Endometrium (tissue), 2 donors: Measurements from ENCODE around the gene KDM5C.

Source experiments
- FAIRE-seq: peaks from 2 replicates; lab custom pipeline; 2012; peaks lifted over from hg19 to GRCh38; lab: Jason Lieb, UNC
- donor health status: control.
- donor health status: control.

Gene KDM5C

DNA sequence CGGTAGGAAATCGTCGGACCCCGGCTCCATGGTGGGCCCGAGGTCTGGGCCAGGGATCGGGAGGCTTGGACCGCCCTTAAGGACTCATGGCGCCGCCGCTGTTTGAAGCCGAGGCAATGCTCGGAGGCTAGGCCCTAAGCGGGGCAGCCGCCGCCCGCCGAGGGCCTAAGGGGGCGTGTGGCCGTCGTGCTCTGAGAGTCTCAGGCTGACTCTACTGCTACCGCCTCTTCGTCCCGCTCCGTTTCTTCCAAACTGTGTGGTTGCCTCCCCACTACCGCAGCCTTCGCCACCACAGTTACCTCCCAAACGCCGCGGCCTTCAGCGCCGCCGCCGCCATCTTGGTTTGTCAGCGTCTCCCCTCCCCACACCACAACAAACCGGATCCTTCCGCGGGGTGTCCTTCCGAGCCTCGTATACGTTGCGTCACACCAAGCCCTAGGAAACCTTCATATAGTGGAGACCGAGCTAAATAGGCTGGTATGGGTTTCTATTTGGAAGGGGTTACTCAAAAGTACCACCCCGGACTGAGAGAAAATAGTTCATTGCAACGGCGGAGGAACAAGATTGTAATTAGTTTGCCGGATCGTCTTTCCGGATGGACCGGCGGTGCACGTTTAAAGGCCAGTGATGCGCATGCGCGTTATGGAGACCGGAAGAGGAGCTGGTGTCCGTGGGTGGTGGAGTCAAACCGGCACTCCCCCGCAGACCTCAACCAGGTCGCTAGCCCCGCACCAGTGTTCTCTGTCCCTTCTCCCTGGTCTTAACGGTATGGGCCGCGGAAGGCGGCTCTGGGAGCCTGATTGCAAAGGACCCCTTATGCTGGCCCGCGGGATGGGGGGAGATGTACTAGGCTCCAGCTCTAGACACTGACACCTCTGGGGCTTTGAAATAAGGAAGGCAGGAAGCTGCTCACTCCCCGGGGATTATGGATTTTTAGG lies at the start of gene KDM5C:
Gene KDM5C, minus strand, starts transcription at position 348 of the 938 bp plus-strand sequence. Its CDS starts 318 bp downstream, at position 30.
- FAIRE-seq = peak; percentile 12

DNA sequence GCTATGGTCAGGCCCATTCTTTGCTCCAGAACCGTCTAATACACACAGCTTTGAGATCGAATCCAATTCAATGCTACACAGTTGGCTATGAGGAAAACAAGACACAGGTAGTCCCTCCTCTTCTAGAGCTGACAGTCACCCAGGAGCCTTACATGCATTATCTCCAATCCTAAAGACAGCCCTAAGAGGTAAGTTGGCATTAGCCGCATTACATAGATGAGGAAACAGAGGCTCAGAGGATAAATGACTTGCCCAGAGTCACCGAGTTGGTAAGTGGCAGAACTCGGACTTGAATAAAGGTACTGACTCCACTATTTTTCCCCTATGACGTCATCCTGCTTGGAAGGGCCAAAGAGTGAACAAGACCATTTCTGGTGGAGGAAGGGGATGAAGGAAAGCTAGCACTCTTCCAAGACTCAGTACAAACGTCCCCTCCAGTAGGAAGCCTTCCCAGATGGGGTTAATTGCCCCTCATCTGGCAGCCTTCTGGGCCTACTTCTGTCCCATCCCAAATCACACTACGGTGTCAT lies 47.9 kb upstream of the KDM5C start:
- no peak for FAIRE-seq

DNA sequence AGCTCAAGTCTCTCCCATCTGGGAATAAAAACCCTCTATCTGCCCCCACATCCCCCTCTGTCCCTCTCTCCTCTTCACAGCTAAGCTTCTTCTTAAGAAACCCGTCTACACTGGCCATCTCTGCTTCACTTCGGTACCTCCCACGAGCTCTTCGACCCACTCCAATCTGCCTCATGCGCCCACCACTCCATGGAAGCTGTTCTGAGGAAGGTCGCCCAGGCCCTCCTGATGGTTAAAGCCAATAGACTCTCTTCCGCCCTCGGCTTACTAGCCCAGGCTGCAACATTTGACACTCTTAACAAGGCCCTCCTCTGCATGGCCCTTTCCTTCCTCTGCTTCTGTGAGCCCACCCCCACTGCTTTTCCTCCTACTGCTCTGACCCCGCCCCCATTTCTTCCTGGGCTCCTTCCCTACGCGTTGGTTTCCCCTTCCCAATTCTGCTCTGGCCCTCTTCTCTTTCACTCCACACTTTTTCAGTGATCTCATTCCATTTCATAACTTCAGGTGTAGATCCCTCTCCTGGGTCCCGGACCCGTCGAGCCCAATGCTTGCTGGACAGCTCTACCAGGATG lies 44.6 kb upstream of the KDM5C start:
- no peak for FAIRE-seq

DNA sequence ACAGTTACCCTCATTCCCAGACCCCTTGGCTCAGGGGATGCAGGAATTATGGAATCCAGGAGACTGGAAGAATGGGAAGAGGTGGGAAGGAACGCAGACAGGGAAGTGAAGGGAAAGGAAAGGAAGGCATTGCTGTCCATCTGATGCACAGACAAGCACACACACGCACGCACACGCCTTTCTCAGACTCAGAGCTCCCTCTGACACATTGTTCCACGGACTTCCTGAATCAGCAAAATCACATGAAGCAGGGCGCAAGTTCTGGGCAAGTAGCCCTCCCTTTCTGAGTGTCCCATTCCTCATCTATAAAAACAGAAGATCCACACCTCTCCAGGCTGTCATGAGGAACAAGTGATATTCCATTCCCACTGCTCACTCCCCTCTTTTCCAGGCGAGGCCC lies 43.2 kb upstream of the KDM5C start:
- no peak for FAIRE-seq

DNA sequence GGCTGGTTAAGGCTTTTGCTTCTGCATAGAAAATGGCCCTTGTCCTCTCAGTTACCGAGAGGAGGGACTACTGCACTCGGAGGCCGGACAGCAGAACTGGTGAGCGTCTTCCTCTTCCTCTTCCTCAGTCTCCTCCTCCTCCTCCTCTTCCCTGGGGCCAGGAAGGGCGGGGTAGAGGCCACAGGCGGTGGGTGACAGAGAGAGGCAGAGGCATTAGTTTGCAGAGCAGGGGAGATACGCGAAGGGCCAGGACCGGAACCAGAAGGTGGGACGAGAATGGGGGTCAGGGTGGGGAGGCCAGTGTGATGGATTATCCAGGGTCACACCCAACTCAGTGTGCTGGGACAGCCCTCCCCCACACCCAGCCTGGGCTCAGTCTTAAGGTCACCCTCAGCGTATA lies 41.9 kb upstream of the KDM5C start:
- FAIRE-seq = no peak

DNA sequence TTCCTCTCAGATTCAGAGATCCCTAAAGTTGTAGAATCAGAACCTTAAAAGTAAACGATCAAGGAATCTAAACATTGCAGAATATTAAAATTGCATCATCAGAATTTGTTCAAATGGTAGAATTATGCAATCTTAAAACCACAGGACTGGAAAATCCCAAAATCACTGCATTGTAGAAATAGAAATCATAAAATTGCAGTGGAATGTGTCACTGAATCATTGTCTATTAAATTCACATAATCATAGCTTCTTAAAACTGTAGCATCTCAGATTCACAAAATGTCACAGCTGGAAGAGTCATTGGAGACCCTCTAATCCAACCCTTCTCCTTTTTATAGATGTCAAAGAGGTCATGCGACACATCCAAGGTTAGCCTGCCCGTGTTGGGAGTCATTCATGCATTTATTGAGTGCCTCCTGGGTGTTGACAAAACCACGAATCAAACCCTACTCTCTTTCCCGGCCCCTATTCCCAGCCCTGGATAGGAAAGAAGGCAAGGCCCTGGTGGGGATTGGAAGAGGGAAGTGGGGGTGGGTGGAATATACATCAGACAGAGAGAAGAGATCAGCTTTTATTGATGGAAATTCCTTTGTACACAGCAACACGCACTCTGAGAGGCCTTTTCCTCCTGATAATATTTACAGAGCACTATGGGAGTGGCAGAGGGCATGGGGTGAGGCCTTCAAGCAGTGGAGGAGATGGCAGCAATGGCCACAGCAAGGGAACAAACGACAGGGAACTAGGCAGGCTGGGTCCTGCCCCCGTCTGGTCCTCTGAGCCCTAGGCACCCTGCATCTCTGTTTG lies 41.0 kb upstream of the KDM5C start:
- no peak for FAIRE-seq

DNA sequence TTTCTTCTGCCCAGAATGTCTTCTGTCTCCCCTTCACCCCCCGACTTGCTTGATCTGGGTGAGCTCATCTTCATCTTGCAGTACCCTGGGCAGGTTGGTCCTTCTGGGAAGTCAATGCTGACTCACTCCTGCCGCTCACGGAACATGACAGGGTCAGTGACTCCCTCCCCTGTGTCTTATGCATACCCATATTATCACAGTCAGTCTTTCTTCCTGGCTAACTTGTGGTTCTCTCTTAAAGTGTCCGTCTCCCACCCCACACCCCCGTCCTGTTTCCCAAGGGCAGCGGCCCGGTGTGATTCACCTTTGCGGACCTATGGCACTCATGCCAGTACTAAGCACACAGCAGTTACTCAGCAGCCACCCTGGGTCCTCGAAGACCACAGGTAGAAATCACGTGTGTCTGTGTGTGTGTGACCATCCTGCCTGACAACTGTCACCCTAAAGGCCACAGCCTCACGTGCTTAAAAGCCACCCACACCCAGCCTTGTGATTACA lies 38.6 kb upstream of the KDM5C start:
- FAIRE-seq = no peak

DNA sequence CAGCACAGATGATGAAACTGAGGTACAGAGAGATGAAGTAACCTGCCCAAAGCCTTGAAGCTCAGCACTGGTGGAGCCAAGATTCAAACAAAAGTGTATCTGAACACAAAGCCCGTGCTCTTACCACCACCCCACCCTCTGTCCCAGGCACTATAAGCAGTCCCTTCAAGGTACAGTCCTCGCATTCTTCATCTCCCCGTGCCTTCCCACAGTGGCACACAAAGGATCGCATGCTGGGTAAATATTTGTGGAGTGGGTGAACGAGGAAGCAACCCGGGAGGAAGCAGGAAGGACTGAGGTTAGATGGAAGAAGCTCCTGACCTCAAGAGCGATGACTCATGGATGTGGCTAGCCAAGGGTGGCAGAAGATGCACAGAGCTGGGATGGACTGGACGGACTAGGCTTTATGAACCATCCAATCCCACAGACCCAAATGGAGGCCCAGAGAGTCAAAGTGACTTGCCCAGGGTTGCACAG lies 37.9 kb upstream of the KDM5C start:
- no peak for FAIRE-seq

DNA sequence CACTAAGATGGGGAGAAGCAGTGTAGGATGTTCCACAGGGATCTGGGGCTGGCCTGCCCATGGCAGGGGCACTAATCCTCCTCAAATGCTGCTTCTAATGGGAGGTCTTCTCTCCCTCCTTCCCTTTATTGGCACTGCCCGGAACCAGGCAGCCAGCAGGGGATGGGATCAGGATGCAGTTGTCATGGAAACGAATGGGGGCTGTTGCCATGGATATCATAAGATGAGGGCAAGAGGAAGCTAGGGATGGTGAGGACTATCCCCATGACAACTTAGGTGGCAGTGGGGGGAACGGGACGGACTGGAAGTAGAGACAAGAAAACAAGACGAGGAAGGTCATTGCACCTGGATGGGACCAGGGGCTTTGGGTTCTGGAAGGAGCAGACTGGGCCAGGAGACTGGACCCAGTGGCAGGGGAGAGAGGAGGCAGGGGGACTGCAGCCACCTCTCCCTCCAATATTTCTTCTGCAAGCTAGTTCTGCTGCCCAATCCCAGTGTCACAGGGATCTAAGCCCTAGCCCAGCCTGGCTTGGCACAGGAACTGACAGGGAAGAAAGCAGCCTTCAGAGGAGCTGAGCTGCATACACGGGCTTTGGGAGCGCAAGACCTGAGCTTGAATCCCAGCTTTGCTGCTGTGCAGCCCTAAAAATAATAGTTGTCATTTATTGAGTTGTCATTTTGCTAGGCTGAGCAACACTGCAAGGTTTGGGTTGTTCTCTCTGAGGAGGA lies 37.3 kb upstream of the KDM5C start:
- FAIRE-seq = no peak

DNA sequence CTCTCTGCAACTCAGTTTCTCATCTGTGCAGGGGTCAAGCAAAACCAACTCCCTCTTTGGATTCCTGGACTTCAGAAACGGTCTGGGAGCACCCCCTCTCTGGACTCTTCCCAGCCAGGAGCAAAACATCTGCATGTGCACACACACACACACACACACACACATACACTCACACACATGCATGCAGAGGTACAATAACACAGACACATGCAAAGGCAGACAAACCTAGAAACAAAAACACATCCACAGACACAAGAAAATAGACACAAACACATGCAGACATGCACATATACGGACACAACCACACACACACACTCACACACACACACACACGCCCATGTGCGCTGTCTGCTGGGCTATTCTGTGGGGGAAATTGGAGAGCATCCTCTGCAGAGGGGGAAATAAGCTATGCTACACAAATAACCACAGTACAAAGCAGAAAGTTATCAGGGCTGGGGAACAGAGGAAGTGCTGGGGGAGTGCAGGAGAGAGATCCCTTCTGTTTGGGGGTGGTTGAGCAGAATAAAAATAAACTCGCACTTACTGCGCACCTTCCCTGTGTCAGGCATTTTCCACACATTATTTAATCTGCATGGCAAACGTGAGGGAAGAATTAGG lies 36.5 kb upstream of the KDM5C start:
- no peak for FAIRE-seq

DNA sequence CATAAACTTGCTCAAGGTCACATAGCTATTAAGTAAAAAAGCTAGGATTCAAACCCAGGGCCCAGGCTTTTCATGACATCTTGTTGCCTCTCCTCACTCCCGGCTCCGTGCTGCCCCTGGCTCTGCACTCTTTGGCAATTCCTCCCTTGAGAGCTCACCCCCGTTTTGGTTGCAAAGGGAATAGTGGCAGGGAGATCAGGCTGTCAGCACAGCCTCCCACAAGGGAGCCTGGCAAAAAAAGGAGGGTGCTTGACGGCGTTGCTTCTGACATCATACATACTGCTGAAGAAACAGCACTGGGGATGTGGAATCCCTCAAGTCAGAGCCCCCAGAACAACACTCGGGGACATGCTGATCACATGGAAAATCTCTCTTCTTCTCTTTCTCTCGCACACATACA lies 35.8 kb upstream of the KDM5C start:
- no peak for FAIRE-seq

DNA sequence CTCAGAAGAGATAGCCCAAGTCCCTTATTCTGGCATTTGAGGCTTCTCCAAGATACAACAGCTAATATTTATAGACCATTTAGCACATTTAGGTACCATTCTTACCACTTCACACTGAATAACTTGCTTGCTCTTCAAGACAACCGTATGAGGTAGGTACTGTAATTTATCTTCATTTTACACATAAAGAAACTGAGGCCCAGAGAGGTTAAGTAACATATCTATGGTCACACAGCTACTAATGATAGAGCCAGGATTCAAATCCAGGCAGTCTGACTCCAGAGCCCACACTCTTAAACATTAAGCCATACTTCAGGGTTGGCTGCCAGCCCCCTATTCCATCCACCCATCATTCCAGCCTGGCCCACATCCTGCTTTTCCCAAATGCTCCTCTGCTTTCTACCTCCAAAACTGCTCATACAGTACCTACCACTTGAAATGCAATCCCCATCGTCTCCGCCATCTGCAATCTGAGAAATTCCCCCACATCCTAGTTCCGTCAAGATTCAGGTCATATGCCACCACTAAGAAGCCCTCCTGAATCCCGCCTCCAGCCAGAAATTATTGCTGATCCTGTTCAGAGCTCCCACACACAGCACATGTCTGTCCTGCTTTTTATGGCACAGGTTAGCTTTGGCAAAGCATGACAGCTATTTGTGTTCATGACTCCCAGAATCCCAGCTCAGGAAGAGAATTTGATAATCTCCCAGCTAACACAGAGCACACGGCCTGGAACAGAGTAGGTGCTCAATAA lies 32.8 kb upstream of the KDM5C start:
- no peak for FAIRE-seq

DNA sequence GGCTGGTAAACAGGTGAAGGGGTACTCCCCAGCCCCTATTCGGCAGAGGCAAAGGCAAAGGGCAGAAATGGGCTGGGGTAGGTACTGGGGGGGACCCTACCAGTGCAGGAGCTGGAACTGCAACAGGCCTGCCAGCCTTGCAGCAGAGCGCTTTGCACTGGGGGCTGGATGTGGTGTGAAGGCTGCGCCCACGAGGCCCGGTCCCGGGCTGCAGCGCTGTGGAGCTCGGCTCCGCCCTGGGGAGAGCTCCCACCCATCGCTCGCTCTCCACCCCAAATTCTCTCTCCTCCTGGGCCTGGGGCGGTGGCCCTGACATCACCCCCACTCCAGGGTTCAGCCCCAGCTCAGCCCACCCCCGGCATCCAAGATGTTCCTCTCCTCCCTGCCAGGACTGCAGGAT lies 32.2 kb upstream of the KDM5C start:
- no peak for FAIRE-seq

DNA sequence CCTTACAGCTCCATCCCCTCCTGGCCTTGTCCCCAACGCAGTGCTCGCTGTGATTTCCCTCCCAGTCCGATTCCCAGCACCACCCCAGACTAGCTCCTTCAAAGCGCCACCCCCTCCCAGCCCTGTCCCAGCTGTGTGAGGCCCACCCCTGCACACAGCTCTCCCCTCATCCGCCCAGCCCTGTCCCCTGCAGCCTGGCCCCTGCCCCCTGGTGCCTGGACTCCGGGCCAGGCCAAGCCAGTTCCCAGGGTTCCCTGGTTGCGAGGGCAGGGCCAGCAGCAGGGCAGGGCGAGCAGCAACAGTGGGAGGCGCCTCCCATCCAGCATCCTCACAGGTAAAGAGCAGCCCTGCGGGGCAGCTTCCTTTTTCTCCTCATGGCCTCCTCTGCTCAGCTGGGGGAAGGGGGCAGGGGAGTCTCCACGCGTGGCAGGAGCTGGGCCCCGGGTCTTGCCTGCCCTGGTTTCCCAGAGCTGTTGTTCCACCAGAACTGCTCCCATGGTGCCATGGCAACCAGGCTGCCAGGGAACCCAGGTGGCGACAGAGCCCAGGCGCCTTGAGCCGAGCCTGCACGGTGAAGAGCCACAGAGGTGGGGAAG lies 31.5 kb upstream of the KDM5C start:
- no peak for FAIRE-seq

DNA sequence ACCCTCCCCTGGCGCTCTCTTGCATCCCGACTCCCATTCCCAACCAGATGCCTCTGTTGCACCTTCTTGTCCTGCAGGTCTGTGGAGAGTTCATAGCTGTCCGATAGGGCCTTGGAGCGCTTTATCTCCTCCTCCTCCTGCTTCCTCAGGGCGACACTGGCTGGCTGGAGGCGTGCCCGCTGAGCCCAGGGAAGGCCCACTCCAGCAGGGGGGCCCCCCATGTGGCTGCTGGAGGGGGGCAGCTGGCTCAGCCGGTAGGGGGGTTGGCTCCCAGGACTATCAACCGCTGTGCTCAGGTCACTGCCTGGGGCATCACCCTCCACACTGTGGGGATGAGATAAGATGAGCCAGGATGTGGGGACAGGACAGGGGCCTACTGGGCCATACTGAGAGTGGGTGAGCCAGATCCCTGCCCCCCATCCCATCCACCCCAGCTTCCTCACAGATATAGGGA lies 30.8 kb upstream of the KDM5C start:
- FAIRE-seq = no peak

DNA sequence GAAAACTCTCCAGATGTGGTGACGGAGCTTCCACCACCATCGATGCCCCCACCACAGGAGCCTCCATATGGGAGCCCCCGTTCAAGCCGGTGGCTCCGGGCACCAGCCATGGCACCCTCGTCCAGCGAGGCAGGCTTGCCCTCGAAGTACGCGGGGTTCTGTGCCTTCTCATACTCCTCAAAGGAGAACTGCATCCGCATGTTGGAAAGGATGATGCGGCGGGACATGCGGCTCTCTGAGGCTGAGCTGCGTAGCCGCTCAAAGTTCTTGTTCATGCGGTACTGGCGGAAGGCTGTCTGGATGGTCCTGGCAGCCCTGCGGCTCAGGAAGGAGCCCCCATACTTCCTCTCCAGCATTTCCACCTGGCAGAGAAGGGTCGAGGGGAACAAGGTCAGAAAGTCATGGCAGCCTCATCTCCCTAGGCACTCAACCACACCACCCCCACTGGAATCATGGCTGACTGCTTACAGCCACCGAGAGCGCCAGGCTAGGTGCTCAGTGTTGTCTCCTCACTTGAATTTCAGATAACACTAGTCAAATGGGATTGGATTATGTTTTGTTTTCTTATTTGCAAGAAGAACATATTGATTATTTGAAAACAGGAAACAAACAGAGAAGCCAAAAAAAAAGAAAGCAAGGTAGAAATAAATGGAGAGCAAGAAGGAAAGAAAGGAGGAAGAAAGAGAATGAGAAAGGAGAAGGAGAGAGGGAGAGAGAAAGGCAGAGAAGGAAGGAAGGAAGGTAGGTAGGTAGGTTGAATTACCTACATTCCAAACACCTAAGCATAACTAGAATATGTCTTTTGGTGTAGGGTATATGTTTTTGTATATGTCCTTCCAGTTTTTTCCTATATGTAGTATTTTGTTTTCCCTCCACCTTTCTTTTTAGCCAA lies 29.8 kb upstream of the KDM5C start:
- FAIRE-seq = no peak

DNA sequence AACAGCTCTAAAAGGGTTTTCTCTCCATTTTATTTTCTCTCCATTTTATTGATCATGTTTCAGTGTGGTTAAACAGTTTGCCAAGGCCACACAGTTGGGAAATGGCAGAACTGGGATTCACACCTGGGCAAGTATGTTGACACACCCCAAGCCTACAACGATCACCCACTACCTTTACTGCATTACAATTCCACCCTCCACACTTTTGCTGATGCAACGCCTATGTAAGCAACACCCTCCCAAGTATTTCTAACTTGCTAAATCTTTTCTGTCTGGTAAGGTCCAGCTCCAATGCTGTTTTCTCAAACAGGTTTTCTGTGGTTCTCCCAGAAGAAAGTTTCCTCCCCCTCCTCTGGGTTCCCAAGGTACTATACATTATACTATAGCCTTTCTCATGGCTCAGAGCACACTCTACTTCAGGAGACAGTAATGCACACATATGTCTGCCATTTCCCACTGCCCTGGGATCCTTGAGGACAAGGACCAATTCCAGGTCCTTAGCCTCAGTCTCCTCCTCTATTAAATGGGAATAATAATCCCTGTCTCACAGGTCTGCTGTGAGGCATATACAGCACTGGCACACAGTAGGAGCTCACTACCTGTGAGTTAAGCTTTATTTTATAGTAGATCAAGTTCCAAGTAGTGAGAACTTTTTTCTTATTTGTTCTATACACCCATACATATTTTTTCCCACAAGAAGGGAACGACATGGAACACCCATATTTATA lies 28.4 kb upstream of the KDM5C start:
- FAIRE-seq = no peak

DNA sequence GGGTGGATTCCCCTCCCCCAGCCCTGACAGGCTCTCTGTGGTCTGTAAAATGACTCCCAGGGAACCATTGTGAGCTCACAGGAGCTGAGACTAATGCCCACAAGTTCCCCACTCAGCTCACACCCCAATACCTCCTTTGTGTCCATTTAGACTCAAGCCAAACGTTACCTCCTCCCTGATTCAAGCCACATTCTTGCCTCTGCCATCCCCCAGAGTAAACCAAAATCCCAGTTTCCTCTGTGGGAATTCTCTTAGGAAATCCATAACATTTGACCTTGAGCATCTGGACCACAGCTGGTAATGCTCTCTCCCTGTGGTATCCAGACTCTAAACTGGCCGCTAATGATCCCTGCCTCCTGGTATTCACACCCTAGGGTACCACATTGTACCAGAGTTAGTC lies 26.3 kb upstream of the KDM5C start:
- no peak for FAIRE-seq
